H9 (cell line): ENCODE results near the gene ZNRF1. TPM values are rescaled to one million over a fixed set of nuclear protein-coding genes. Genes with fewer than 3 reads are reported as not detected.

Source experiments
- DNase-seq: peaks from one replicate; pipeline ENCODE4 v3.0.0-alpha.2; 2017
- H2AFZ ChIP-seq: one replicate; pipeline ENCODE4 v1.6.1; 2013; ENCODE audit warnings: mild to moderate bottlenecking, low read length, control low read depth, moderate library complexity
- H2AK5ac ChIP-seq: 2 replicates; pipeline ENCODE4 v1.6.1; 2013; ENCODE audit warnings: low read length, control low read depth, mixed read lengths; ENCODE audit not compliant: insufficient read length
- H2BK120ac ChIP-seq: one replicate; pipeline ENCODE4 v1.6.1; 2013; ENCODE audit warnings: low read depth, mild to moderate bottlenecking, low read length, control low read depth, inconsistent platforms; ENCODE audit not compliant: poor library complexity, severe bottlenecking
- H2BK12ac ChIP-seq: 2 replicates; pipeline ENCODE4 v1.6.1; 2013; ENCODE audit warnings: low read length, control low read depth, mixed read lengths, low read depth; ENCODE audit not compliant: insufficient read length
- H2BK15ac ChIP-seq: 2 replicates; pipeline ENCODE4 v1.6.1; 2013; ENCODE audit warnings: low read depth, low read length, control low read depth
- H2BK20ac ChIP-seq: one replicate; pipeline ENCODE4 v1.6.1; 2013; ENCODE audit warnings: low read depth, mild to moderate bottlenecking, low read length, control low read depth, inconsistent platforms; ENCODE audit not compliant: poor library complexity, severe bottlenecking
- H2BK5ac ChIP-seq: 2 replicates; pipeline ENCODE4 v1.6.1; 2013; ENCODE audit warnings: low read length, control low read depth, mixed read lengths; ENCODE audit not compliant: insufficient read length
- H3K14ac ChIP-seq: 2 replicates; pipeline ENCODE4 v1.6.1; 2013; ENCODE audit warnings: low read length, control low read depth; ENCODE audit not compliant: insufficient read depth
- H3K18ac ChIP-seq: 2 replicates; pipeline ENCODE4 v1.6.1; 2013; ENCODE audit warnings: low read depth, mild to moderate bottlenecking, mixed read lengths, low read length, control low read depth; ENCODE audit not compliant: insufficient read length
- H3K23ac ChIP-seq: 2 replicates; pipeline ENCODE4 v1.6.1; 2013; ENCODE audit warnings: low read length, control low read depth, mixed read lengths, low read depth; ENCODE audit not compliant: insufficient read length
- H3K23me2 ChIP-seq: 2 replicates; pipeline ENCODE4 v1.6.1; 2013; ENCODE audit warnings: low read depth, mild to moderate bottlenecking, mixed read lengths, low read length, control low read depth; ENCODE audit not compliant: insufficient read length, poor library complexity, severe bottlenecking
- H3K27ac ChIP-seq: 2 replicates; pipeline ENCODE4 v1.5.1; 2013; ENCODE audit warnings: low read length, control low read depth, mixed read lengths, low read depth; ENCODE audit not compliant: insufficient read length
- H3K27me3 ChIP-seq: 2 replicates; pipeline ENCODE4 v1.6.1; 2013; ENCODE audit warnings: low read length, control low read depth, inconsistent platforms; ENCODE audit not compliant: insufficient read depth
- H3K4ac ChIP-seq: 2 replicates; pipeline ENCODE4 v1.6.1; 2013; ENCODE audit warnings: low read depth, mild to moderate bottlenecking, control low read depth, inconsistent platforms, low read length, moderate library complexity
- H3K4me1 ChIP-seq: 2 replicates; pipeline ENCODE4 v1.6.1; 2013; ENCODE audit warnings: low read length, control low read depth, inconsistent platforms; ENCODE audit not compliant: insufficient read depth
- H3K4me2 ChIP-seq: 2 replicates; pipeline ENCODE4 v1.6.1; 2013; ENCODE audit warnings: low read length, control low read depth, mixed read lengths; ENCODE audit not compliant: insufficient read length, insufficient read depth
- H3K56ac ChIP-seq: 2 replicates; pipeline ENCODE4 v1.6.1; 2013; ENCODE audit warnings: low read depth, mild to moderate bottlenecking, mixed read lengths, low read length, control low read depth; ENCODE audit not compliant: insufficient read length
- H3K79me1 ChIP-seq: 2 replicates; pipeline ENCODE4 v1.6.1; 2013; ENCODE audit warnings: low read depth, mild to moderate bottlenecking, moderate library complexity, low read length, control low read depth, inconsistent platforms; ENCODE audit not compliant: insufficient read depth, poor library complexity, severe bottlenecking
- H3K79me2 ChIP-seq: 2 replicates; pipeline ENCODE4 v1.6.1; 2013; ENCODE audit warnings: low read length, control low read depth, inconsistent platforms; ENCODE audit not compliant: insufficient read depth
- H3K9ac ChIP-seq: 2 replicates; pipeline ENCODE4 v1.6.1; 2013; ENCODE audit warnings: low read length, control low read depth, mixed read lengths; ENCODE audit not compliant: insufficient read length; ENCODE audit errors: extremely low read depth
- H3K9me3 ChIP-seq: one replicate; pipeline ENCODE4 v1.6.1; 2013; ENCODE audit warnings: low read depth, low read length, inconsistent platforms; ENCODE audit not compliant: control insufficient read depth
- H3T11ph ChIP-seq: one replicate; pipeline ENCODE4 v1.6.1; 2013; ENCODE audit warnings: mild to moderate bottlenecking, low read length, control low read depth, inconsistent platforms
- H4K20me1 ChIP-seq: one replicate; pipeline ENCODE4 v1.6.1; 2013; ENCODE audit not compliant: control insufficient read depth, insufficient read length, insufficient read depth
- H4K5ac ChIP-seq: 2 replicates; pipeline ENCODE4 v1.6.1; 2013; ENCODE audit warnings: low read depth, mild to moderate bottlenecking, mixed read lengths, low read length, control low read depth; ENCODE audit not compliant: insufficient read length
- H4K8ac ChIP-seq: replicated peaks from 2 replicates; pipeline ENCODE4 v1.6.1; 2013; ENCODE audit warnings: low read length, control low read depth, mixed read lengths, low read depth; ENCODE audit not compliant: insufficient read length
- H4K91ac ChIP-seq: 2 replicates; pipeline ENCODE4 v1.6.1; 2013; ENCODE audit warnings: low read depth, mild to moderate bottlenecking, moderate library complexity, mixed read lengths, low read length, control low read depth; ENCODE audit not compliant: insufficient read length
- H3K27ac Mint-ChIP-seq, 3 experiments: 2 replicates in 2 of 3; 3 replicates in 1 of 3; pipeline ENCODE4 v1.8.0; 2020 to 2021; ENCODE audit warnings: mixed read lengths in 3 of 3, mild to moderate bottlenecking in 1 of 3, moderate library complexity in 1 of 3
- H3K27me3 Mint-ChIP-seq: 2 replicates; pipeline ENCODE4 v1.8.0; 2021; ENCODE audit warnings: low read depth, mild to moderate bottlenecking, moderate library complexity, mixed read lengths
- H3K36me3 Mint-ChIP-seq, 3 experiments: 2 replicates in 2 of 3; 3 replicates in 1 of 3; pipeline ENCODE4 v1.8.0; 2020 to 2021; ENCODE audit warnings: low read depth in 3 of 3, mixed read lengths in 3 of 3; ENCODE audit not compliant: insufficient read depth in 1 of 3
- H3K4me1 Mint-ChIP-seq, 2 experiments: 2 replicates each; pipeline ENCODE4 v1.8.0; 2020; ENCODE audit warnings: mixed read lengths in 2 of 2
- H3K4me3 Mint-ChIP-seq, 2 experiments: 2 replicates in 1 of 2; 3 replicates in 1 of 2; pipeline ENCODE4 v1.8.0; 2020 to 2021; ENCODE audit warnings: mild to moderate bottlenecking in 2 of 2, mixed read lengths in 2 of 2, moderate library complexity in 1 of 2
- H3K9me3 Mint-ChIP-seq, 2 experiments: 2 replicates in 1 of 2; 3 replicates in 1 of 2; pipeline ENCODE4 v1.8.0; 2020; ENCODE audit warnings: mild to moderate bottlenecking in 2 of 2, mixed read lengths in 2 of 2, moderate library complexity in 1 of 2
- WGBS: extraction: QIAGEN DNeasy Blood & Tissue Kit; methylation state at CpG from one replicate; pipeline ENCODE4 v1.1.7; 2013; ENCODE audit warnings: missing lambda C conversion rate, low lambda C conversion rate, mixed read lengths; ENCODE audit not compliant: insufficient read length; ENCODE audit errors: extremely low coverage; 5-methylcytosine and 5-hydroxymethylcytosine counted together
- total RNA-seq: library from RNA; stranded (reverse); gene quantifications from 2 replicates; pipeline ENCODE4 v1.2.1, GENCODE V29; 2021
- TF ChIP-seq, protein P1 (sequence below): fragments of 200-600 bp; sonication (generic); conservative IDR thresholded peaks from 3 replicates; pipeline ENCODE4 v1.8.0; 2021; ENCODE audit warnings: antibody characterized with exemption, mild to moderate bottlenecking

ZNRF1 gene
- total RNA-seq, 1 experiment from 2014 or later: 49.6 TPM

DNA sequence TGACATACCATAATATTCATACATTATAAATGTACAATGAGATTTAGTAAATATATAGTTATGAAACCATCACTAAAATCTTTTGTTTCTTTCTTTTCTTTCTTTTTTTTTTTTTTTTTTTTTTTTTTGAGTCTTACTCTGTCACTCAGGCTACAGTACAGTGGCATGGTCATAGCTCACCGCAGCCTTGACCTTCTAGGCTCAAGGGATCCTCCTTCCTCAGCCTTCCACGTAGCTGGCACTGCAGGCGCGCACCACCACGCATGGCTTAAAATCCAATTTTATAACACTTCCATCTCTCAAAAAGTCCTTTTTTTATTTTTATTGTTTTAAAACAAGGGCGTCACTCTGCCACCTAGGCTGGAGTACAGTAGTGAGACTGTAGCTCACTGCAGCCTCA lies 41.1 kb downstream of the ZNRF1 start:
- TF ChIP-seq, protein P1, sequence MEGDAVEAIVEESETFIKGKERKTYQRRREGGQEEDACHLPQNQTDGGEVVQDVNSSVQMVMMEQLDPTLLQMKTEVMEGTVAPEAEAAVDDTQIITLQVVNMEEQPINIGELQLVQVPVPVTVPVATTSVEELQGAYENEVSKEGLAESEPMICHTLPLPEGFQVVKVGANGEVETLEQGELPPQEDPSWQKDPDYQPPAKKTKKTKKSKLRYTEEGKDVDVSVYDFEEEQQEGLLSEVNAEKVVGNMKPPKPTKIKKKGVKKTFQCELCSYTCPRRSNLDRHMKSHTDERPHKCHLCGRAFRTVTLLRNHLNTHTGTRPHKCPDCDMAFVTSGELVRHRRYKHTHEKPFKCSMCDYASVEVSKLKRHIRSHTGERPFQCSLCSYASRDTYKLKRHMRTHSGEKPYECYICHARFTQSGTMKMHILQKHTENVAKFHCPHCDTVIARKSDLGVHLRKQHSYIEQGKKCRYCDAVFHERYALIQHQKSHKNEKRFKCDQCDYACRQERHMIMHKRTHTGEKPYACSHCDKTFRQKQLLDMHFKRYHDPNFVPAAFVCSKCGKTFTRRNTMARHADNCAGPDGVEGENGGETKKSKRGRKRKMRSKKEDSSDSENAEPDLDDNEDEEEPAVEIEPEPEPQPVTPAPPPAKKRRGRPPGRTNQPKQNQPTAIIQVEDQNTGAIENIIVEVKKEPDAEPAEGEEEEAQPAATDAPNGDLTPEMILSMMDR: no peak

More for the DNA sequence above, 41.1 kb downstream of the ZNRF1 start:
- Histone ChIP-seq H3K27ac (no peak overlapping the region), H3K4me2 (no peak overlapping the region), H3K79me2 (peaks cover 13% of the 10 kb centered on the region; the same call in 1 of the 2 replicates), H2AK5ac (no peak overlapping the region), H2BK5ac (no peak overlapping the region), H2BK120ac (no peak overlapping the region), H3K14ac (no peak overlapping the region), H3T11ph (no peak overlapping the region), H3K9ac (no peak overlapping the region), H2AFZ (no peak overlapping the region), H3K4me1 (no peaks in the 10 kb centered on the region), H3K4ac (no peak overlapping the region), H4K91ac (no peak overlapping the region), H4K5ac (no peak overlapping the region), H2BK20ac (no peak overlapping the region), H3K79me1 (peaks cover 5% of the 10 kb centered on the region), H3K23ac (no peak overlapping the region), H3K23me2 (no peaks in the 10 kb centered on the region), H4K20me1 (no peaks in the 10 kb centered on the region), H3K9me3 (no peaks in the 10 kb centered on the region), H3K18ac (no peak overlapping the region), H3K27me3 (no peaks in the 10 kb centered on the region), H4K8ac (no peak overlapping the region), H2BK12ac (no peak overlapping the region), H3K56ac (no peak overlapping the region), H2BK15ac (no peak overlapping the region)
- Mint-ChIP-seq H3K9me3 (peaks cover 5 to 12% of the 10 kb centered on the region in 2 experiments), H3K27ac (peak overlapping the region in 1 of 3 experiments; percentile 63; a peak in 1 of 7 replicates), H3K4me1 (peaks cover 2 to 9% of the 10 kb centered on the region in 2 experiments; a peak in 3 of 4 replicates), H3K4me3 (no peak overlapping the region; a peak in 1 of 5 replicates), H3K27me3 (no peaks in the 10 kb centered on the region), H3K36me3 (peaks cover 19 to 22% (median 20%) of the 10 kb centered on the region in 3 experiments)
- no peak for DNase-seq
- WGBS: no CpG with 5 or more reads among the region's 6 CpGs
